GM18951 (cell line): Measurements from ENCODE around the gene TMEM255A.
"Not testable (repeated sequence)": the region's sequence is repeated elsewhere in the genome, so short reads cannot be mapped to it uniquely, and the experiment has no call there.

Experiments used
- POLR2A ChIP-seq: IDR thresholded peaks from 4 replicates; pipeline ENCODE4 v1.6.1; 2011; ENCODE audit warnings: mild to moderate bottlenecking; ENCODE audit not compliant: insufficient read length, insufficient read depth; ENCODE audit errors: extremely low read depth
- in situ Hi-C: fragments of 300-500 bp; cut with MboI; formaldehyde crosslinking; loops from one replicate; pipeline ENCODE4 v1.12.0; 2022; ENCODE audit warnings: low sequenced_read_pairs, mixed read lengths, inconsistent platforms; ENCODE audit not compliant: unreplicated experiment

The TMEM255A gene

GRCh38 chrX:120310861-120311726 is at the start of gene TMEM255A:
Gene TMEM255A (minus strand): TSS chrX:120311461. CDS start chrX:120311309, 152 bp downstream.
- in situ Hi-C loops, result no loop called here
- TF ChIP-seq POLR2A, result no peak

- no peak for TF ChIP-seq POLR2A
- in situ Hi-C loops, result no loop called here
Measured at GRCh38 chrX:120358737-120359456, 47.6 kb upstream of the TMEM255A start.

GRCh38 chrX:120357186-120357585 is 45.9 kb upstream of the TMEM255A start:
- in situ Hi-C loops, result no loop called here

GRCh38 chrX:120356084-120356483 is 44.8 kb upstream of the TMEM255A start:
- no peak for TF ChIP-seq POLR2A
- in situ Hi-C loops, result no loop called here

More at GRCh38 chrX:120357186-120357585, 45.9 kb upstream of the TMEM255A start:
- no peak for TF ChIP-seq POLR2A

- in situ Hi-C loops, result no loop called here
Measured at GRCh38 chrX:120350450-120351138, 39.3 kb upstream of the TMEM255A start.

GRCh38 chrX:120344566-120344965 is 33.3 kb upstream of the TMEM255A start:
- in situ Hi-C loops, result not testable (repeated sequence)

More at GRCh38 chrX:120350450-120351138, 39.3 kb upstream of the TMEM255A start:
- TF ChIP-seq POLR2A, result no peak

- no peak for TF ChIP-seq POLR2A
- in situ Hi-C loops, result no loop called here
Measured at GRCh38 chrX:120336899-120337298, 25.6 kb upstream of the TMEM255A start.

GRCh38 chrX:120335289-120335688 is 24.0 kb upstream of the TMEM255A start:
- no peak for TF ChIP-seq POLR2A
- in situ Hi-C loops, result no loop called here

GRCh38 chrX:120334603-120335002 is 23.3 kb upstream of the TMEM255A start:
- TF ChIP-seq POLR2A, result no peak
- in situ Hi-C loops, result no loop called here

GRCh38 chrX:120334151-120334550 is 22.9 kb upstream of the TMEM255A start:
- TF ChIP-seq POLR2A, result no peak
- in situ Hi-C loops, result no loop called here

GRCh38 chrX:120332394-120332793 is 21.1 kb upstream of the TMEM255A start:
- no peak for TF ChIP-seq POLR2A
- in situ Hi-C loops, result no loop called here

- in situ Hi-C loops, result no loop called here
- TF ChIP-seq POLR2A, result no peak
Measured at GRCh38 chrX:120331116-120331515, 19.9 kb upstream of the TMEM255A start.
